DMS 273 treated with DMSO at 0.1 percent for 48 hours (cell line): ENCODE data around the gene PIP4K2B.

ENCODE experiments used
- DNase-seq: peaks from one replicate; lab custom pipeline; 2025; lab: John Stamatoyannopoulos, UW

PIP4K2B gene

DNA sequence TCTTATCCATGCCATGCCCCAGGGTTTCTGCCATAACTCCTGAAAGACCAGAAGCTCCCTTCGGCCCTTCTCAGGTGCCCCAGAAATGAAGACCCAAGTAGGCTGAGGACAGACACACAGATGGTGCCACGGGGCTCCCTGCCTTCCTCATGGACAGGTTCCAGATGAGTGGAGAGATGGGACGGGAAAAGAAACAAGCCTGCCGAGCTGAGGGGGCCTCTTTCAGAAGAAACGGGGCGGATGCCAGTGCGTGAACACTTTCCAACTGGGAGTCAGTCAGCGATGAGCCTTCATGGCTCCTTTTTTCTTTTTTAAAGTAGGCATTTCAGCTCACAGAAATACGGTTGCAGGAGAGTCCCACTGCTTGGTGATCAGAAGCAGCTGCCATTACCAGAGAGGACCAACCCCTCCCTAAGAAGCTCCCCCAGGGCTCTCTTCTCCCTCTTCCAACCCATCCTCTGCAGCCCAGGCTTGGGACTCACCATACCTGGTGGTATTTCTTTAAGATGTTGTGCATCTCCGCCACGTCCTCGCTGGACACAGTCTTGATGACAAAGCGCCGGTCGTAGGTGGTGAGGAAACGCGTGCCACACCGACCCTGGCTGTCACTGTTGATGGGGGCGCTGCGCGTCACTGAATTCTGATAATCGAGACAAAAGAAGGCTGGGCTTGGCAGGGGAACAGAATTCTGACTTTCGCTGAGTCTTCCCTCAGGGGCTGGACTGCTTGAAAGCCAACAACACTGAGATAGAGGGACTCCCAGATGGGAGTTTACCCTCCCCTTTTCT is 19.2 kb downstream of the PIP4K2B start:
- DNase-seq = no peak

DNA sequence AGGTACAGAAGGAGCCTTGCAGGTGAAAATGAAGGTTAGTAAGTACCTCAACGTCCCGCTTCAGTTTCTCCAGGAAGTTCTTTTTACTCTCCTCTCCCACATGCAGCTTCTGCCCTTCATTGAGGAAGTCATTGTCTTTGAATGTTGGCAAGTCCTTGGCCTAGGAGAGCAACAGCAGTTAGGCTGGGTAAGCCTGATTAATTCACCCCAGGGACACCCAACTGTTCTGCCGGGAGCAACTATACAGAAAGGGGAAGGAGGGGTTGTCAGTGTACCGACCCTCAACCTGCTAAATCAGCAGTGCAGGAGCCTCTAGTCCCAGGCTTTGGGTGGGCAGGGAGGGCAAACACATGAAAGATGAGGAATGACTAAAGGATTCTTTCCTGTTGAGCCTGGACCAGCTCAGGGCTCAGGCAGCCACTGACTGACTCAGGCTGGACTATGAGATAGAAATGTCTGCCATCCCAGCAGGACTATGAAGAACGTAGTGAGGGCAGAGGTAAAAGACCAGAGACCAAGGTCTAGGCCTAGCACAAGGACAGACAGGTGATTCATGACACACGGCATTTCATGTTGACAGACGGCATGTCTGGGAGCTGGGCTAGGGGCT is 21.6 kb downstream of the PIP4K2B start:
- DNase-seq = no peak

DNA sequence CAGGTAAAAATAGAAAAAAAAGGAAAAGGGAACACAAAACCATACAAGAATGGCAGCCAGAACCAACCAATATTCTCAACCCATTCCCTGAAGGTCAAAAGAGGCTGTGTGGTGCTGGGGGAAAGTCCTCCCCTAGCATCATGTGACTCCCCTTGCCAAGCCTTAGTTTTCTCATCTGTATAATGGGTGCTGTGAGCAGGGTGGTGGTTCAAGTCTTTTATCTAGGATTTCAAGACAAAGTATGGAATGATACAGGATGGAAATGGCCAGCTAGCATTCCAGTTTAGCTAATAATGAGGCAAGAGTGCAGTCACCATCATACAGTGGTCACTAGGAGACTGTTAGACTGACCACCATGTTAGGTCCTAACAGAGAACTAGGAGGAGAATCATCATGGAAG is 26.1 kb downstream of the PIP4K2B start:
- DNase-seq = no peak

DNA sequence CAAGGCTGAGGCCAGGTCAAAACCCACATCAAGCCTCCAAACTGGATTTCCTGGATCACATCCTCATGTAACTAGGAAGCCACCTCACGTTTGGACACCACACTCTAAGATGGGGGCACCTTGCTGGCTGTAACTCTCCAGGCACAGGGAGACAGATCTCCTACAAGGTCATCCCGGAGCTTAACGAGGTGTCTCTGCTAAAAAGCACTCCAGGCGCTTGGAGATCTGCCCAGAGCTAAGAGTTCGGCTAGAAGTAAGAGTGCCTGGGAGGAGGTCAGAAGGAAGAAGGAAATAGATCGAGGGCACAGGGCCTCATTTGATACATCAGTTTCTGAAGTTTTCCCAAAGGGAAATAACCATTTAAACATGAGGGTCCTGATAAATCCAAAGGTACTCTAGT is 30.9 kb downstream of the PIP4K2B start:
- DNase-seq = no peak

DNA sequence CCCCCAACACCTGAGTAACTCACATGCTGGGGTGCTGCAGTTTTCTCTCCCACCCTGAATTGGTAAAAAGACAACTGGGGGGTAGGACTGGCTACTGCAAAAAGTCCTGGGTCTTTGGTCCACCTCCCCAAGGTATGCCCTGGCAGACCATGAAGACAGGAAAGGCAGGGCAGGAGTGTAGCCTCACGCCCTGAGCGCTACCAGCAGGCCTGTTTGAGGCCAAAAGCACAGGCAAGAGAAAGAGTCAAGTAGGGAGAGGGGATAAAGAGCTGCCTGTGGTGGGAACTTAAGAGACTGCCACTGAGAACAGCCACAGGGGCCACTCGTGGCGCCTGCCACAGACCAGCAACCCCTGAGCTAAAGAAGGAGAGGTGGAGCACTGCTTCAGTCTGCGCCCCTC is 33.0 kb downstream of the PIP4K2B start:
- no peak for DNase-seq

DNA sequence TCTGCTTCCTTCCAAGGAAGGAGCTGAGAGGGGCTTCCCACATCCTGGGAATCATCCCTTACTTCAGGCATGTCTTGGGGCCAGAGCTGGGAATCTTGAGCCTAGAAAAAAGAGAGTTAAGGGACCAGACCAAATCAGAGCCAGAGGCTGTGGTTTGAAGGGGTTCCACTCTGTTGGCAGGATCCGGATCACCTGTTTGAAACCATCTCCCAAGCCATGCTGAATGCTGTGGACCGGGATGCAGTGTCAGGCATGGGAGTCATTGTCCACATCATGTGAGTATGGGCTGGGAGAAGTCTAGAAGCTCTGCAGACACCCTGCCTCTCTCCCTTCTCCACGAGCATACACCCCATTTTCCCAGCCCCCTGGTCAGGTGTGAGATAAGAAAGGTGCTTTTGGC is 37.1 kb downstream of the PIP4K2B start:
- no peak for DNase-seq

DNA sequence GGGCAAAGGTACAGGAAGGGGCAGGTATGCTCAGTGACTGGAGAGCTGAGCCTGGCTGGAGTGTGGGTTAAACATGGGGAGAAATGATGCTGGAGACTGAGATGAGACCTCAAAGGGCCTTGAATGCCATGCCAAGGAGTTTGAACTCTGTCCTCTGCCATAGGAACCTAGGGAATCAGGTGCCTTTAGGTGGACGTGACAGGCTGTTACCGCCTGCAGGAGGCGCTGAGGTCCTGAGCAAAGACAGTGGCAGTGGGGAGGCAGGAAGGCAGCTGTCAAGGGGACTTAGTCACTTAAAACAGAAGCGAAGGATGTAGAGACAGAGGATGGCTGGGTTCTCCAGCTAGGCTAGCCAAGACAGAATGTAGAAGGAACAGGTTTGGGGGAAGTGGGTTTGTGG is 37.7 kb downstream of the PIP4K2B start:
- DNase-seq = no peak

DNA sequence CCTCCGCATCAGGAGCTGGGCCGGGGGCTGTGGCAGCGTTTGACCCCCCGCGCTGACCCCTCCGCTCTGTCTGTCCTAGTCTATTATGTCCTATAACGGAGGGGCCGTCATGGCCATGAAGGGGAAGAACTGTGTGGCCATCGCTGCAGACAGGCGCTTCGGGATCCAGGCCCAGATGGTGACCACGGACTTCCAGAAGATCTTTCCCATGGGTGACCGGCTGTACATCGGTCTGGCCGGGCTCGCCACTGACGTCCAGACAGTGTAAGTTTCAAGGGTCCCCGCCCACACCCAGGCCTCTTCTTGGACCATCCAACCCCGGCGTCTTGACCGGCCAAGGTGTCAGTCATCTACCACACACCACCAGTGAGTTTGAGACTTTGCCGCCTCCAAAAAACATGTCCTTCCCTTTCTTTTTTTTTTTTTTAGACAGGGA is 46.3 kb downstream of the PIP4K2B start:
- DNase-seq = no peak

DNA sequence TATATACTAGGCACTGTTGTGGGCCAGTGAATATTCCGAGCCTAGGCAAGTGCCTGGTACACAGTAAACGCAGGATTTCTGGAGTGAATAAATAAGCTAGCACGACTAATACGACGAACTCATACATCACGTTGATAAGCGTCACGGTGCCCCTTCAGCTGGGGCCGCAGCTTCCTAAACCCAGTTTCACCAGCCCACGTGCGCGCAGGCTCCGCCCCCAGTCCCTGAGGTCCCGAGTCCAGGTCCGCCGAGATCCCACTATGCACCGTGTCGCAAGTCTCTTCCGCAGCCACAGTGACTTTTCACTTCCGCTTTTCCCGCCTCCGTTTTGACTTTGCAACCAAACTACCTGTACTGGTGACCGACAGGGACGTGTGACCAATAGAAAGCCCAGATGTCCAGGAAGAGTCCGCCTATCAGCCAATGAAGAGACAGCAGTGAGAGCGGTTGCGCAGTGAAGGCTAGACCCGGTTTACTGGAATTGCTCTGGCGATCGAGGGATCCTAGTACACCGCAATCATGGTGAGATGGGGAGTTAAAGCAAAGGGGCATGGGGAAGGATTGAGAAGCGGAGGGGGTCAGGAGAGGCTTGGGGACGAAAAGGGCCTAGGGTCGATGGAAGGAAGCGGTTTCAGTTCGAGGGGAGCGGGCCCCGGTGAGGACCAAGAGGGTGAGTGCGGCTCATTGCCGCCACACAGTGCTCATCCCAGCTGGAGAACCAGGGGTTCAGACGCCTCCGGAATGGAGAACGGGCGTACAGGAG is 46.9 kb downstream of the PIP4K2B start, which contains the start of gene PSMB3:
TSS of gene PSMB3 (plus strand) at position 434 of the 763 bp plus-strand sequence. CDS start at position 520, 86 bp downstream.
- peak; percentile 100 for DNase-seq

DNA sequence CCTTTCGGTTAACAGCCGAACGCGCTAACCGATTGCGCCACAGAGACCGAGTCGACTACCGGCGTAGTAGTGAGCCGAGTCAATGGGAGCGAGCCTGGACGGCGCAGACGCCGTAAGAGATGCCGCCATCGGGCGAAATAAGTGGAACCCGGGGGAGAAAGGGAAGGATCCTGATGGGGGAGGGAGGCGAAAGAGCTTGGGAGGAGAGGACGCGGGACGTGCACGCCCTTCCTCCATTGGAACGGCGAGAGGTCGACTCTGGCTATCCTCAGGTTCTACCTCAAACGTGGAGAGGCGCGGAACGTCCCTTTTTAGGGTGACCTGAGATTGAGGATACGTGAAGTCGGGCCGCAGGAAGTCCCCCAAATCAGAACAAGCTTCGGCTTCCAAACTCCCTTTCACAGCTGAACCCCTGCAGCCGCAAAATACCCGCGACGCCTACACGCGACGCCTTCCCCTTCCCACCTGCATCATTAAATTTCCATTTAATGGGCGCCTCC is 47.5 kb downstream of the PIP4K2B start:
- DNase-seq = peak; percentile 48

DNA sequence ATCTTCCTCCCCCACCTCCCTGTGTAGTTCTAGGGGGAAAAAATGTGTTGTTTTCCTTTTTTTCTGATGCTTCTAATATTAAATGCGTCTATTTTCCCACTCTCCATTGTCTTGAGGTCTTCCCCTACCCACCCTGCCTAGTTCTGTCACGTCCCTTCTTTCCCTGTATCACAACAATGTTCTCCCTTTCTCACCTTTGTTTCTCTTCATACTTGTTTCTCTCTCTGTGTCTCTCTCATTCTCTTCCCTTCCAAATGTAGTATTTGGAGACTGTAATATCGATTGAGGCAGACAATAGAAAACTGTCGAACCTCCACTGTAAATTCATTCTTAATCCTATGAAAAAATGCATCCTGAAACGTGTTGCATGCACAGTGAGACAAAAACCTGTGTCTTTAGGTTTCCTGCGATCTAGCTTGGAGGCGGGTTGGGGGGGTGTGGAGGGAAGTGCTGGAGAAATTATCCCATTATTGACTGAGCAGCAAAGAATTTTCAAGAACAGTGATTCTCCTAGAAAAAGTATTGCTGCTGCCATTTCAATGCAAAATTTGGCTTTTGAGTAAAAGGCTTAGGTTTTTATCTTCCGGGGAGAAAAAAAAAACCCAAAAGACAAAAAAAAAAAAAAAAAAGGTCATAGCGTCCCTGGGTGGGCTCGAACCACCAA is 48.1 kb downstream of the PIP4K2B start:
- no peak for DNase-seq

DNA sequence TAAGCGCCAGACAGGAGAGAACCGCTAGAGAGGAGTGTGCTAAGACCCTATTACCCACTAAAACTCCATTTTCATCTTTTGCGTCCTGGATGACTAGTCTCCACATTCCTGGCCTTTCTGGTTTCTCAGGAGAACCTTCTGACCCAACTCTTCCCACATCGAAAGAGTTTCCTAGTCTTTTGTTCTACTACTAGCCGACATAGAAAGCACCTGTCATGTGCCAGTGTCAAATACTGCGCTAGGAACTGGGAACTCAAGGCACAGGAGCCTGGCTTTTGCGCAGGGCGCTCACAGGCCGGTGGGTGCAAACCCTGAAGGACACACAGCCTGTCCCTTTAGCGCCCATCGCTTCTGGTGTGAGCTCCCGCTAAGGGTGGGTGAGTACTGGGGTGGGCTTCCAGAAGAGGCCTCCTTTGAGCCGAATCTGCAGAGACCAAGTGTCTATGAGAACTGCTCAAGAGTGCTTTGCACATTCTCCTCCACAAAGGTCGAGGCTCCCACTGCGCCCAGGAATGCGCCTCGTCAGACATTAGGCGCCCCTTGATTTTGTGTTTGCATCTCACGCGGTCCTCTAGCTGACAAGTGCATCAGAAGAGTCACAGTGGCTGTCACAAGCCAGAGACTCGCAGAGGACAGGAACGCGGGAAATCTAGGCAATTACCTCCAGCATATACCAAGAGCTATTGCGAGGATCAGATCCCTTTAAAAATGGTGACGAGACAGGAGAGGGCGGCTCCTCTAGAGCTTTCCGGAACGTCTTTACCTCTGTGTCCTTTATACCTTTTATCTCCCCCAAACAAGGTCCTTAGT is 48.8 kb downstream of the PIP4K2B start:
- no peak for DNase-seq

DNA sequence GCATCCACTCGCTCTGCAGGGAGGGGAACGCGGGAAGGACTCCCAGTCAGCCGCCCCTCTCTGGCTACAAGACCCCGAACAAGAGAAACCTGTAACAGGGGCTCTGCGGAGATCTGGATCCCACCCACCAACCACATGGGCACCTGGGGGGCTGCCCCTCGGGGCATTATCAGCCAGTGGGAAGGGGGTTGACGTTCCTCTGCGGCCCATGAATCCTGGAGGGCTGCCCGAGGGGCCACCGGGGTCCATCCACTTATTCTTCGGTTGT is 49.4 kb downstream of the PIP4K2B start:
- DNase-seq = no peak

DNA sequence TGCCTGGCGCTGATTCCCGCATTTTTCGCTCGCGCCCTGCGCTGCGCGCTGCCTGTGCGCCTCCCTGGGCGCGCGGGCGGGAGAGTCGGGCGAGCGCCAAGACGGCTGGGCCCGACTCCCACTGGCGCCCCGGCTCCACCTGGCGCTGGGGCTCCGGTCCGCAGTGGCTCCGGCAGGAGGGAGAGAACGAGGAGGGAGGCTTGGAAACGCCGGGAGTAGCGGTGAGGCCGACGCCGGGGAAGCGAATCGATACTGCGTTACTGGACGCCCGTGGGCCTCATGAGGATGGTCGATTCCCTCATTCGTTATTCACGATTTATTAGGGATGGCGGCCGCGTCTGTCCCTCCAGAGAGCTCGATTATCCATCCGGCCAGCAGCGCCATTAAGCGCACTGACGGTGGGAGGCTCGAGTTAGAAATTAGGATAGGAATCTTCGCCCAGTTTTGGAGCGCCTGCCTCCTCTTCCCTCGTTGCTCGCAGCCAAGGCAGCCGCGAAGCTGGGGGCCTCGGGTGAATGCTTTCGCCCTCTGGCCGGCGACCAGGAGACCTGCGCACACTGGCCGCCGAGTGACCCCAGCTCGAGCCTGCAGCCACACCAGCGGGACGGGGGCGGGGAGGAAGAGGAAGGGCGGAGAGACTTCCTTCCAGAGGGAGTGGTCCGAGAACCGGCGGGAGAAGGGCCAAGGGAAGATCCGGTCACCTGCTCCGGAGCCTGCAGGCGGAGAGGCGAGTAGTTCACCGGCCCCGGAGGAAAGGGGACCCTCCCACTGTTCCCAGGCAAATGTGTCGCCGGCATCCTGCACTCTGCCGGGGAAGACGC is 49.9 kb downstream of the PIP4K2B start:
- DNase-seq = no peak

DNA sequence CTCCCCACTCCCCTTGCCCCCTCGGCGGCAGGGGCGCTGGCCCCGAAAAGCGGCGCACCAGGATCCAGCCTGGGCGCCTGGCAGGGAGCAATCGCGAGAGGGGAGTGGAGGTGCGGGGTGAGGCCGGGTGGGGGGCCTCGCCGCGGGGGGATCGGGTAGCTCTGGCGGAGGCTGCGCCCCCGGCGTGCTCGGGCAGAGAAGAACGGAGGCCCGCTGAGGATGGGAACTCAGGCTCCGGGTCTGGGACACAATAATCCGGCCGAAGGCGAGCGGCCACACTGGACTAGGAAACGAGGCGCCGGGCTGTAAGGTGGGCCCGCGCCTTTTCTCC is 50.5 kb downstream of the PIP4K2B start:
- DNase-seq = no peak

DNA sequence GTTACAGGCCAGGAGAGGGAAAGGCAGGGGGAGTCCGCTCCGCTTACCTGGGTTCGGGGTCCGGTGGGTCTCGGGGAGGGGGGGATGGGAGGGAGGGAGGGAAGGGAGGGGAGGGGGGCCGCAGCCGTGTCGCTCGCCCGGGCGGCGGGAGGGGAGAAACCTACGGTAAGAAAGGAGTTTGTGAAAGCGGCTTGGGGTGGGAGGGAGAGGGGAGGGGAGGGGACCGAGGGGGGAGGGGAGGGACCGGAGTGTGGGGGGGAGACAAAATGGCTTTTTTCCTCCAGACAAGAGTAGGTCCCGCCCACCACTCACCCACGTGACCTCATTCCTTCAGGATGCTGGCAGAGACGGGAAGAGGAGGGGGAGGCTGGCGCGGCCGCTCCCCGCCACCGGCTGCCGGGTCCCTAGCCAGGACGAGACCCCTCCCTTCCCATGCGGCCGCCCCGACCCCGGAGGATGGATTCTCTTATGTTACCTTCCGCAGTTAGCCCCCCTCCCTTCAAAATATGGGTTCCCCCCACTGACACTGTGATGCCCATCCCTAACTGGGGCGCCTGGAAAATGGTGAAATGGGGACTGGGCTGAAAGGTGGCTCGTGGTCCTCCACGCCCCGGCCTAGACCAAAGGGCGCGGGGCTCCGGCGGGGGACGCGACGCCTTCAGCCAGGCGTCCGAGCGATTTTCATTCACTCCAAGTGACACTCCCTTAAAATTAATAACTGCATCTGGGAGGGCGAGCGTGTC is 51.0 kb downstream of the PIP4K2B start, which contains the start of gene PCGF2:
TSS of gene PCGF2 (minus strand) at position 188 of the 743 bp plus-strand sequence. CDS start 7,934 bp downstream, outside the sequence.
- peak; percentile 81 for DNase-seq

DNA sequence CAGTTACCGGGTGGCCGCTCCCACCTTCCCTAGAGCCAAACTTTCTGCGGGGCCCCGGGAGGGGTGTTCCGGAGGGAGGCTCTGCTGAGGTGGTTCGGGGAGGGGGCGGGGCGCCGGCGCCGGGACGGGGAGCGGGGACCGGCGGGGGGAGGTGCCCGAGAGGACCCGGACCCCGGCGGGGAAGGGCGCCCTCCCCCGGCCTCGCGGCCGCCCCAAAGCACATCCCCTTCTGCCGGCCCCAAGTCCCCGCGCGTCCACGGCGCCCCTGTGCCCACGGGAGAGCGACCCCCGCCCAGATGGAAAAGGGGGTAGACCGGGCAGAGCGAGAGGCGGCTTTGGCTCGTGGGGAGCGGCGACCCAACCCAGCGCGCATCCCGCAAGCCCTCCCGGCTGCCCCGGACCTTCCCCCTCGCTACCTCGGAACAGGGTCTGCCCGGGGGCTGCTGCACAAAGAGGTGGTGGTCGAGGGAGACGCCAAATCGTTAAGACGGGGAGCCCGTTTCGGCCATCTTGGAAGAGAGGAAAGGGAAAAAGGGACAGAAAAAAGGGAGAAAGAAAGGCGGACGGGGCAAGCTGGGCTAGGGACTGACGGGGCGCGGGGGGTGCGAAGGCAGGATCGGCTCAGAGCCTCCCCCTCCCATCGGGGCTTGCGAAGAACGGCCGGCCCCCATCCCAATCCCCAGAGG is 51.8 kb downstream of the PIP4K2B start:
- DNase-seq = no peak

DNA sequence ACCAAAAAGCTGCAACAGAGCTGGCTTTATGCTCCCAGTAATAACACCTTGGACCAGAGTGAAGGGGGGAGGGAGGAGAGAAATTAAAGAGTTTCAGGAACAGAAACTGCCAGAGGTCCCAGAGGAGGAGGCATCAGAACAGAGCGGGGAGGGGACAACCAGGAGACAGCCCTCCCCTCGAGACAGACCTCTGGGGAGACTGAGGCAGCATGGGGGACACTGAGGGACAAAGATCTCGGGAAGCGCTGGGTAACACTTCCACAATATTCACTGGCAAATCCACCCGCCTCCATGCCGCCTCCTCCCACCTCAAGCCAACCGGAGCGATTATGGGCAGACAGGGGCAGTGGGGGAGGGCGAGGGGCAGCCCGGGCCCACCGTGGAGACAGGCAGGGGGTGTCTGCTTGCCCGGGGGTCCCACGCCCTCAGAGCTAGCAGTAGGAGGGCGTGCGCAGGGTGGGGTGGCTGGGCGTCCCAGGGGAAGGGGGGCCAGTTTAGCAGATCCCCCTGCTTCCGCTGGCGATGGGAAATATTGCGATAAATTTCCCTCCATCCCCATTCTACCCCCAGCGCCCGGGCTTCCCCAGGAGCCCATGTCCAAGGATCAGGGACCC is 52.4 kb downstream of the PIP4K2B start:
- DNase-seq = no peak
